MCF 10A (cell line): ENCODE data around the gene FCHSD2. TPM values are rescaled to one million over a fixed set of nuclear protein-coding genes. Genes with fewer than 3 reads are reported as not detected.

Source experiments
- BruUV-seq: library from RNA; stranded (reverse); fragments of 400-500 nt; replicated peaks from 2 replicates; lab custom pipeline; 2021; lab: Mats Ljungman, UMichigan
- CTCF ChIA-PET: fragments of 300-600 bp; sonication (Branson Sonifier 250); formaldehyde crosslinking; extraction: SDS; loops from one replicate; lab custom pipeline; 2021; ENCODE audit warnings: antibody characterized with exemption, inconsistent platforms; lab: Yijun Ruan, JAX
- POLR2A ChIA-PET: fragments of 300-600, 350-650 bp; sonication (Branson Sonifier 250); formaldehyde crosslinking; extraction: SDS; loops from one replicate; lab custom pipeline; 2020; ENCODE audit warnings: antibody characterized with exemption, inconsistent platforms; lab: Yijun Ruan, JAX
- DNase-seq: peaks from one replicate; pipeline ENCODE4 v3.0.0-alpha.2; 2018; ENCODE audit not compliant: unreplicated experiment
- H3K27ac Mint-ChIP-seq: one replicate; pipeline ENCODE4 v1.8.0; 2022; ENCODE audit warnings: mild to moderate bottlenecking, low read depth, mixed read lengths; ENCODE audit not compliant: unreplicated experiment
- H3K27me3 Mint-ChIP-seq: one replicate; pipeline ENCODE4 v1.8.0; 2022; ENCODE audit warnings: mixed read lengths; ENCODE audit not compliant: insufficient read depth, unreplicated experiment
- H3K36me3 Mint-ChIP-seq: one replicate; pipeline ENCODE4 v1.8.0; 2022; ENCODE audit warnings: mild to moderate bottlenecking, moderate library complexity, mixed read lengths; ENCODE audit not compliant: insufficient read depth, unreplicated experiment
- H3K4me1 Mint-ChIP-seq: one replicate; pipeline ENCODE4 v1.8.0; 2022; ENCODE audit warnings: mixed read lengths; ENCODE audit not compliant: insufficient read depth, unreplicated experiment
- H3K4me3 Mint-ChIP-seq: one replicate; pipeline ENCODE4 v1.8.0; 2022; ENCODE audit warnings: mild to moderate bottlenecking, moderate library complexity, mixed read lengths; ENCODE audit not compliant: unreplicated experiment
- H3K9me3 Mint-ChIP-seq: one replicate; pipeline ENCODE4 v1.8.0; 2022; ENCODE audit warnings: mixed read lengths; ENCODE audit not compliant: unreplicated experiment
- intact Hi-C: fragments of 100-400 bp; cut with micrococcal nuclease; formaldehyde crosslinking; loops from 2 replicates; pipeline ENCODE4 v1.14.1; 2022
- total RNA-seq: library from RNA; stranded (reverse); gene quantifications from 2 replicates; pipeline ENCODE4 v1.2.3, GENCODE V29; 2022
- TF ChIP-seq, protein P1 (sequence below): fragments of 200-600 bp; IDR thresholded peaks from one replicate; pipeline ENCODE4 v1.8.0; 2022; ENCODE audit warnings: antibody characterized with exemption, mild to moderate bottlenecking; ENCODE audit not compliant: unreplicated experiment

The FCHSD2 gene
- total RNA-seq, 1 experiment from 2014 or later = 12.8 TPM

DNA sequence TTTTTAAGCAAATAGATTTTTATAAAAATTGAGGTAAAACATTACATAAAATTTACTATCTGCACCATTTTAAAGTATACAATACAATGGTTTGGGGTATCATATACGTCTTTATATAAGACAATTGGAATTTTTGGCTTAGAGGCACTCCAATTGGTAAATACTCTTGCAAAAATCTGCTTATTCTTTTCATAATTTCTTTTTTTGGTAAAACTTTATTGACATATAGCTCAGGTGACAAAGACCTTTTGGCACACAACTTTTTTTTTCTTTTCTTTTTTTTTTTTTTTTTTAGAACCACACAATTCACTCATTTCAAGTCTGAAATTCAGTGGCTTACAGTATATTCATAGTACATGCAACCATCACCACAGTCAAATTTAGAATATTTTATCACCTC, 270.1 kb downstream of the FCHSD2 start:
- TF ChIP-seq, protein P1, sequence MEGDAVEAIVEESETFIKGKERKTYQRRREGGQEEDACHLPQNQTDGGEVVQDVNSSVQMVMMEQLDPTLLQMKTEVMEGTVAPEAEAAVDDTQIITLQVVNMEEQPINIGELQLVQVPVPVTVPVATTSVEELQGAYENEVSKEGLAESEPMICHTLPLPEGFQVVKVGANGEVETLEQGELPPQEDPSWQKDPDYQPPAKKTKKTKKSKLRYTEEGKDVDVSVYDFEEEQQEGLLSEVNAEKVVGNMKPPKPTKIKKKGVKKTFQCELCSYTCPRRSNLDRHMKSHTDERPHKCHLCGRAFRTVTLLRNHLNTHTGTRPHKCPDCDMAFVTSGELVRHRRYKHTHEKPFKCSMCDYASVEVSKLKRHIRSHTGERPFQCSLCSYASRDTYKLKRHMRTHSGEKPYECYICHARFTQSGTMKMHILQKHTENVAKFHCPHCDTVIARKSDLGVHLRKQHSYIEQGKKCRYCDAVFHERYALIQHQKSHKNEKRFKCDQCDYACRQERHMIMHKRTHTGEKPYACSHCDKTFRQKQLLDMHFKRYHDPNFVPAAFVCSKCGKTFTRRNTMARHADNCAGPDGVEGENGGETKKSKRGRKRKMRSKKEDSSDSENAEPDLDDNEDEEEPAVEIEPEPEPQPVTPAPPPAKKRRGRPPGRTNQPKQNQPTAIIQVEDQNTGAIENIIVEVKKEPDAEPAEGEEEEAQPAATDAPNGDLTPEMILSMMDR = no peak
- no peak for DNase-seq
- Mint-ChIP-seq H3K36me3 (peaks cover 8% of the 10 kb centered on the region), H3K27me3 (no peaks in the 10 kb centered on the region), H3K4me1 (no peaks in the 10 kb centered on the region), H3K4me3 (no peak overlapping the region), H3K27ac (no peak overlapping the region), H3K9me3 (no peaks in the 10 kb centered on the region)
- CTCF ChIA-PET = interaction anchor here (0.7 kb wide), 1 partner anchor 28 kb away, joined by 4 read pairs; no protein-coding TSS in a partner anchor
- POLR2A ChIA-PET = no interaction called here
- intact Hi-C loops = no loop called here
- no TSS peak for BruUV-seq

DNA sequence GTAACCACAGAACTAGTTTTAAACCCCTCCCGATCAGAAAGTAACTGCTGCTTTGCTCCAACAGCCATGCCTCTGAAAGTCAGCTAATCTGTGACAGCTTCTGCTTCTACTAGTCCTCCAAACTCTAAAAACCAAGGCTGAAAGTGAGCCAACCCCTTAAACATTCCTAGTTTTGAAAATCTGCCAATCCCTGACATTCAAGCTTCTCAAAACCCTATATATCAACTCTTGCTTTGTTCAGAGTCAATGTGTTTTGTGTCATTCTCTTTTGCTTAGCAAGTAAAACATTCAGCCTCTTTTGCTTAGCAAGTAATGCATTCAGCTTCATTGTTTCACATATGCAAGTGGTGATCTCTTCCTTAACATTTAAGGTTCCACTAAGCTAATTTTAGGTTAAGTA, 271.0 kb downstream of the FCHSD2 start:
- no peak overlapping the region for H3K27ac Mint-ChIP-seq
- POLR2A ChIA-PET = no interaction called here
- CTCF ChIA-PET = interaction anchor here (0.6 kb wide), 2 partner anchors 29 to 81 kb away, joined by 3 to 4 read pairs; no protein-coding TSS in a partner anchor
- no peak overlapping the region for H3K4me3 Mint-ChIP-seq
- H3K9me3 Mint-ChIP-seq = no peaks in the 10 kb centered on the region
- peaks cover 8% of the 10 kb centered on the region for H3K36me3 Mint-ChIP-seq
- intact Hi-C loops = no loop called here
- DNase-seq = no peak
- no peaks in the 10 kb centered on the region for H3K4me1 Mint-ChIP-seq
- no TSS peak for BruUV-seq
- TF ChIP-seq, protein P1 = no peak
- H3K27me3 Mint-ChIP-seq = no peaks in the 10 kb centered on the region

DNA sequence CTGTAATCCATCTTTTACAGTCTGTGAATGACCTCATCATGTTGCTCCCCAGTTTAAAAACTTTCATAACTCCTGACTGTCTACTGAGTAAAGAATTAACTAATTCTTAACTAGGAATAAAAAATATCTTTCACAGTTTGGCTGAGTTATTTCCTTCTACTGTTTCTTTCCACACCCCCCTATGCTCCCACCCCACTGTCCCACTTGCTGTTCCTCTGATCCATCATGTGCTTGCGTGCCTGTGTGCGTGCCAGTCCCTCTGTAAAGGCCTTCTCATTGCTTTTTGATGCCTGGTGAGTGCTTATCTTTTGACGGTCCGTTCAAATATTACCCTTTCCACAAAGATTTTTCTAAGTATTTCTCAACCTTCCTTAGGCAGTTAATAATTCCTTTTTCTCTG, 272.3 kb downstream of the FCHSD2 start:
- no peak overlapping the region for H3K4me3 Mint-ChIP-seq
- H3K9me3 Mint-ChIP-seq = no peaks in the 10 kb centered on the region
- peaks cover 8% of the 10 kb centered on the region for H3K36me3 Mint-ChIP-seq
- H3K27me3 Mint-ChIP-seq = no peaks in the 10 kb centered on the region
- H3K27ac Mint-ChIP-seq = no peak overlapping the region
- POLR2A ChIA-PET = no interaction called here
- CTCF ChIA-PET = no interaction called here
- DNase-seq = no peak
- BruUV-seq = no TSS peak
- TF ChIP-seq, protein P1 = no peak
- intact Hi-C loops = no loop called here
- peaks cover 10% of the 10 kb centered on the region for H3K4me1 Mint-ChIP-seq

DNA sequence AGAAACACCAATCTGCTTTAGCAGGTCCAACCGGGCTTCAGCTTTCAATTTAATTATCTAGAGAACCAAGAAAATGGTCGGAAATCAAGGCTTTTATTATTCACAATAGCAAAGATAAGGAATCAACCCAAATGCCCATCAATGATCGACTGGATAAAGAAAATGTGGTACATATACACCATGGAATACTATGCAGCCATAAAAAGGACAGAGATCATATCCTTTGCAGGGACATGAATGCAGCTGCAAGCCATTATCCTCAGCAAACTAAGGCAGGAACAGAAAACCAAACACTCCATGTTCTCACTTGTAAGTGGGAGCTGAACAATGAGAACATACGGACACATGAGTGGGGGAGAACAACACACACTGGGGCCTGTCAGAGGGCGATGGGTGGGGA, 274.1 kb downstream of the FCHSD2 start:
- H3K4me3 Mint-ChIP-seq = no peak overlapping the region
- H3K4me1 Mint-ChIP-seq = peaks cover 11% of the 10 kb centered on the region
- POLR2A ChIA-PET = interaction anchor here (0.6 to 1.1 kb wide), 2 partner anchors 10 to 33 kb away, joined by 3 to 5 read pairs; no protein-coding TSS in a partner anchor

More for the DNA sequence above, 274.1 kb downstream of the FCHSD2 start:
- H3K27ac Mint-ChIP-seq = no peak overlapping the region
- peaks cover 8% of the 10 kb centered on the region for H3K36me3 Mint-ChIP-seq
- no peak for DNase-seq
- no peaks in the 10 kb centered on the region for H3K27me3 Mint-ChIP-seq
- intact Hi-C loops = no loop called here
- CTCF ChIA-PET = no interaction called here
- no TSS peak for BruUV-seq
- no peaks in the 10 kb centered on the region for H3K9me3 Mint-ChIP-seq
- TF ChIP-seq, protein P1 = no peak
